ENCODE measurements around the gene CRLF2. TPM values are rescaled to one million over a fixed set of nuclear protein-coding genes. Genes with fewer than 3 reads are reported as not detected.
"Not testable (repeated sequence)": the region's sequence is repeated elsewhere in the genome, so short reads cannot be mapped to it uniquely, and the experiment has no call there.

CRLF2 gene
- total RNA-seq, 1 donor from 2014 or later: not detected

GRCh38 chrX:1210844-1211243 lies 1.6 kb downstream of the CRLF2 start:
- no peak for DNase-seq

- no peak for DNase-seq
Measured at GRCh38 chrX:1207496-1208025, 4.9 kb downstream of the CRLF2 start.

GRCh38 chrX:1205681-1206611 lies 6.5 kb downstream of the CRLF2 start:
- peak; percentile 88 for DNase-seq

- no peak for DNase-seq
Measured at GRCh38 chrX:1202251-1202650, 10.2 kb downstream of the CRLF2 start.

GRCh38 chrX:1196436-1196835 lies 16.0 kb downstream of the CRLF2 start:
- DNase-seq: no peak

GRCh38 chrX:1192196-1192595 lies 20.3 kb downstream of the CRLF2 start:
- DNase-seq: not testable (repeated sequence)

GRCh38 chrX:1190596-1191145 lies 21.8 kb downstream of the CRLF2 start:
- no peak for DNase-seq

GRCh38 chrX:1185561-1185960 lies 26.9 kb downstream of the CRLF2 start:
- DNase-seq: no peak

GRCh38 chrX:1182211-1182610 lies 30.2 kb downstream of the CRLF2 start:
- no peak for DNase-seq

- DNase-seq: not testable (repeated sequence)
Measured at GRCh38 chrX:1181661-1182060, 30.8 kb downstream of the CRLF2 start.

GRCh38 chrX:1181170-1181569 lies 31.3 kb downstream of the CRLF2 start:
- no peak for DNase-seq

GRCh38 chrX:1178580-1179057 lies 33.8 kb downstream of the CRLF2 start:
- no peak for DNase-seq

GRCh38 chrX:1176531-1177320 lies 35.7 kb downstream of the CRLF2 start:
- not testable (repeated sequence) for DNase-seq

GRCh38 chrX:1174609-1175545 lies 37.6 kb downstream of the CRLF2 start:
- not testable (repeated sequence) for DNase-seq

GRCh38 chrX:1173435-1173834 lies 39.0 kb downstream of the CRLF2 start:
- DNase-seq: not testable (repeated sequence)

- no peak for DNase-seq
Measured at GRCh38 chrX:1172496-1172895, 40.0 kb downstream of the CRLF2 start.

GRCh38 chrX:1171915-1172314 lies 40.5 kb downstream of the CRLF2 start:
- DNase-seq: not testable (repeated sequence)

GRCh38 chrX:1170243-1170642 lies 42.2 kb downstream of the CRLF2 start:
- no peak for DNase-seq

- no peak for DNase-seq
Measured at GRCh38 chrX:1169189-1169588, 43.3 kb downstream of the CRLF2 start.

GRCh38 chrX:1167918-1168481 lies 44.4 kb downstream of the CRLF2 start:
- no peak for DNase-seq

GRCh38 chrX:1167466-1167865 lies 45.0 kb downstream of the CRLF2 start:
- DNase-seq: no peak

All from dermis blood vessel endothelial cell (primary cell).